ENCODE data around the gene MAP2K6.

Gene MAP2K6

DNA sequence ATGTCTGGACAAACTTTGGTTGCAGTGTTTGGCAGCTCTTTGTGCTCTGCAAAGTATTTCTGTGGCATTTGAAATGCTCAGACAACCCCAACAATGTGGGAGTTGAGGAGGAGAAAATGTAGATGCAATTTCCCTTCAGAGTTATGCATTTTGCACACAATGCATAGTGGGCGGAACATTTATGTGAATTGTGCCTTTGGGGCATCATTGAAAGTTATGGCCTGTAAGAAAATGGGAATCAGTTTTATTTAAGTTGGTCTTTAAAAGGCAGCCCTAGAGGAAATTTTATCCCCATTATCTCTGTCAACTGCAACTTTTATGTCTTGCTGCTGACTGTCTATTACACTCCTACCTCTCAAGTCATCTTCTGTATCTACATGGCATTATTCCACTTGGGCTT lies 176.2 kb downstream of the MAP2K6 start:
- H4K20me1 ChIP-seq (ENCODE audit: insufficient read depth) = no peaks in the 10 kb centered on the region
- H3K27me3 ChIP-seq (ENCODE audit: insufficient read depth, low read depth) = no peaks in the 10 kb centered on the region
- no peak overlapping the region for H3K9ac ChIP-seq
- H3K4me3 ChIP-seq (IDR thresholded peaks at IDR 0.05; ENCODE audit: insufficient read depth, low read depth, low read length) = no peak overlapping the region
- no peaks in the 10 kb centered on the region for H3K4me1 ChIP-seq (ENCODE audit: low read depth, poor library complexity, severe bottlenecking)
- no peak overlapping the region for H3K27ac ChIP-seq
- TF ChIP-seq, protein P1, sequence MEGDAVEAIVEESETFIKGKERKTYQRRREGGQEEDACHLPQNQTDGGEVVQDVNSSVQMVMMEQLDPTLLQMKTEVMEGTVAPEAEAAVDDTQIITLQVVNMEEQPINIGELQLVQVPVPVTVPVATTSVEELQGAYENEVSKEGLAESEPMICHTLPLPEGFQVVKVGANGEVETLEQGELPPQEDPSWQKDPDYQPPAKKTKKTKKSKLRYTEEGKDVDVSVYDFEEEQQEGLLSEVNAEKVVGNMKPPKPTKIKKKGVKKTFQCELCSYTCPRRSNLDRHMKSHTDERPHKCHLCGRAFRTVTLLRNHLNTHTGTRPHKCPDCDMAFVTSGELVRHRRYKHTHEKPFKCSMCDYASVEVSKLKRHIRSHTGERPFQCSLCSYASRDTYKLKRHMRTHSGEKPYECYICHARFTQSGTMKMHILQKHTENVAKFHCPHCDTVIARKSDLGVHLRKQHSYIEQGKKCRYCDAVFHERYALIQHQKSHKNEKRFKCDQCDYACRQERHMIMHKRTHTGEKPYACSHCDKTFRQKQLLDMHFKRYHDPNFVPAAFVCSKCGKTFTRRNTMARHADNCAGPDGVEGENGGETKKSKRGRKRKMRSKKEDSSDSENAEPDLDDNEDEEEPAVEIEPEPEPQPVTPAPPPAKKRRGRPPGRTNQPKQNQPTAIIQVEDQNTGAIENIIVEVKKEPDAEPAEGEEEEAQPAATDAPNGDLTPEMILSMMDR (conservative IDR thresholded peaks at IDR 0.05; ENCODE audit: low read depth, low read length) = no peak
- no peak overlapping the region for H3K4me2 ChIP-seq
- H3K79me2 ChIP-seq (ENCODE audit: insufficient read depth, low read depth) = no peaks in the 10 kb centered on the region
- no peaks in the 10 kb centered on the region for H3K36me3 ChIP-seq (ENCODE audit: insufficient read depth)
- H2AFZ ChIP-seq (ENCODE audit: low read depth) = no peak overlapping the region

DNA sequence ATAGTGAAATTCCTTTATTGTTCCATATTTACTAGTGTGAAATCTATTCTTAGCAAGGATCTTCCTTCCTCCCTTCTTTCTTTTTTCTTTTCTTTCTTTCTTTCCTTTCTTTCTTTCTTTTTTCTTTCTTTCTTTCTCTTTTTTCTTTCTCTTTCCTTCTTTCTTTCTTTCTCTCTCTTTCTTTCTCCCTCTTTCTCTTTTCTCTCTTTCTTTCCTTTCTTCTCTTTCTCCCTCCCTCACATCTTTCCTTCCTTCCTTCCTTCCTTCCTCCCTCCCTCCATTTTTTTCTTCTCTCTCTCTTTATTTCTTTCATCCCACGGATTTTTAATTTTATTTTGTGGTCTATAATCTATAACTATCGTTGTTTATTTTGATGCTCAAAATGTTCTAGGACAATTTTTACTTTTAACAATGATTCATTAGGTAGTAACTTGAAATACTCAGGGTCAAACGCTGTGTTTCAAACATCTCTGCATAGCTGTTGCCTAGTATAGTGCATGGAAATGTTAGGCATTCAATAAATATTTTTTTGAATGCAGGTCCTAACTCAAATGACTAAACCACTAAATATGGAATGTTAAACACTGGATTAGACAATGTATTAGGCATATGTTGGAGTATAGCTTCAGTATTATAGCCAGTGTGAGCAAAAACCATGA lies 178.3 kb downstream of the MAP2K6 start:
- Histone ChIP-seq H2AFZ (ENCODE audit: low read depth) (no peak overlapping the region), H3K27ac (no peak overlapping the region), H3K79me2 (ENCODE audit: insufficient read depth, low read depth) (no peaks in the 10 kb centered on the region), H4K20me1 (ENCODE audit: insufficient read depth) (no peaks in the 10 kb centered on the region), H3K4me2 (no peak overlapping the region), H3K9ac (no peak overlapping the region), H3K27me3 (ENCODE audit: insufficient read depth, low read depth) (no peaks in the 10 kb centered on the region), H3K4me1 (ENCODE audit: low read depth, poor library complexity, severe bottlenecking) (no peaks in the 10 kb centered on the region), H3K36me3 (ENCODE audit: insufficient read depth) (no peaks in the 10 kb centered on the region), H3K4me3 (IDR thresholded peaks at IDR 0.05; ENCODE audit: insufficient read depth, low read depth, low read length) (no peak overlapping the region)
- TF ChIP-seq, protein P1 (conservative IDR thresholded peaks at IDR 0.05; ENCODE audit: low read depth, low read length) = no peak

DNA sequence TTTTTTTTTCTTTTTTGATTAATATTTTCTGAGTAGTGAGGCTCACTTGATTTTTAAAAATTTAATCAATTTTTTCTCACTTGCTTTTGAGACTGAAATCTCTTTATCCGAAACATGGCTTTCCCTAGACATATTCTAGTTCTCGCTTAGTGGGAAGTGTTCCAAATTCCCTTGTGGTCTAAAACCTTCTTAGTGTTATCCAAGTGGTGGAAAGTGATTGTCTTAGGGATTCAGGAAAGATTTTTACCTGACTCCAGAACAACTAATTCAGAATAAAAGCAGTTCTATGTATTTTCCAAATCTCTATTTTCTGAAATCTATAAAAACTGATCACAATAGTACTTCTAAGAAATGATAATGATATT lies 178.8 kb downstream of the MAP2K6 start:
- Histone ChIP-seq H4K20me1 (ENCODE audit: insufficient read depth) (no peaks in the 10 kb centered on the region), H3K4me1 (ENCODE audit: low read depth, poor library complexity, severe bottlenecking) (no peaks in the 10 kb centered on the region), H3K79me2 (ENCODE audit: insufficient read depth, low read depth) (no peaks in the 10 kb centered on the region), H3K36me3 (ENCODE audit: insufficient read depth) (no peaks in the 10 kb centered on the region), H2AFZ (ENCODE audit: low read depth) (no peak overlapping the region), H3K4me3 (IDR thresholded peaks at IDR 0.05; ENCODE audit: insufficient read depth, low read depth, low read length) (no peak overlapping the region), H3K4me2 (no peak overlapping the region), H3K9ac (no peak overlapping the region), H3K27ac (no peak overlapping the region), H3K27me3 (ENCODE audit: insufficient read depth, low read depth) (no peaks in the 10 kb centered on the region)
- TF ChIP-seq, protein P1 (conservative IDR thresholded peaks at IDR 0.05; ENCODE audit: low read depth, low read length) = no peak

DNA sequence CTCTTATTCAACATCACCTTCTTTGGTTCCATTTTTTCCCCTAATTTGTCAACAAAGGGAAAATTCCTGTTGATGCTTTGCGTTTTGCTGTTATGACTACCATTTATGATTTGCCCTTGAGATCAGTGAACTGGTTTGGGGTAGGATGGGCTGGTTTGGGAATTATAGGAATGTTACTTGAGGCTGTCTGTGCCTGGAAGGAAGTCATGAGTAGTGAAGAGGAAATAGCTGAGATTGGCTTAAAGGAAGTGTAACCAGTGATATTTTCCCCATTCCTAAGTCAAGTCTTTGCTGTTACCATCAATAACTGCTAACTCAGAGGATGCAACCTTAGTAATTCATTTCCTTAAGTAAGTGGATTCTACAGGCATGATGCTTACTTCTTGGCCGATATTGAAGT lies 179.2 kb downstream of the MAP2K6 start:
- H3K9ac ChIP-seq = no peak overlapping the region
- no peaks in the 10 kb centered on the region for H3K4me1 ChIP-seq (ENCODE audit: low read depth, poor library complexity, severe bottlenecking)
- TF ChIP-seq, protein P1 (conservative IDR thresholded peaks at IDR 0.05; ENCODE audit: low read depth, low read length) = no peak
- no peak overlapping the region for H3K4me2 ChIP-seq
- no peak overlapping the region for H3K4me3 ChIP-seq (IDR thresholded peaks at IDR 0.05; ENCODE audit: insufficient read depth, low read depth, low read length)
- no peak overlapping the region for H3K27ac ChIP-seq
- H3K79me2 ChIP-seq (ENCODE audit: insufficient read depth, low read depth) = no peaks in the 10 kb centered on the region
- no peaks in the 10 kb centered on the region for H3K27me3 ChIP-seq (ENCODE audit: insufficient read depth, low read depth)
- no peaks in the 10 kb centered on the region for H4K20me1 ChIP-seq (ENCODE audit: insufficient read depth)
- no peak overlapping the region for H2AFZ ChIP-seq (ENCODE audit: low read depth)
- H3K36me3 ChIP-seq (ENCODE audit: insufficient read depth) = no peaks in the 10 kb centered on the region
